ENCODE results near the gene NAT10.

Gene NAT10

DNA sequence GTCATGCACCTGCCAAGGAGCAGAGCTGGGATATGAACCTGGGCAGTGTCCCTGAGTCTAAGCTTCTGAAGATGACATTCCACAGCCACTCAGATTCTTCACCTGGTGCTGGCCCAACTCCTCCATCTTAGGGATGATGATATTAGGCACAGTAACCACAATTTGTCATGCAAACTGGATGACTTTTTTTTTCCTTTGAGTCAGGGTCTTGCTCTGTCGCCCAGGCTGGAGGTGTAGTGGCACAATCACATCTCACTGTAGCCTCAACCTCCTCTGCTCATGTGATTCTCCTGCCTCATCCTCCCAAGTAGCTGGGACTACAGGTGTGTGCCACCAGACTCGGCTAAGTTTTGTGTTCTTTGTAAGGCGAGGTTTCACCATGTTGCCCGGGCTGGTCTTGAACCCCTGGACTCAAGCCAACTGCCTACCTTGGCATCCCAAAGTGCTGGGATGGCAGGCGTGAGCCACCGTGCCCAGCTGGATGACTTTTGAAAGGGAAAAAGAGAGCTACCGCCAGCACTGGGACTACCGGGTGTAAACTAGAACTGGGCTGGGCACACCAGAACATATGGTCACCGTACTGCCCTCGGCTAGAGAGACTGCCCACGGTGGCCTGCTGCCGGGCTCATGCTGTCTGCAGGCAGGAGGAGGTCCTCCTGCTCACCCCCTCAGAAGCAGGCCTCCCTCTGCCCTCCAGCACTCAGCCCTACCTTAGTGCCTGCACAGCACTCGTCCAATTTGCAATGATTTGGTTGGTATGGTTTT, 77.7 kb downstream of the NAT10 start:
- TF ChIP-seq REST (IDR thresholded peaks at IDR 0.05; ENCODE audit: insufficient read depth in 1 of 2, low read depth in 2 of 2, low read length in 2 of 2): no peak

- no peak for TF ChIP-seq FOXP2 (optimal IDR thresholded peaks at IDR 0.05; ENCODE audit: borderline replicate concordance, extremely low read depth, extremely low read length, insufficient read depth)
- TF ChIP-seq TAF1 (IDR thresholded peaks at IDR 0.05; ENCODE audit: borderline replicate concordance, insufficient read depth, low read length): no peak
- no peak for TF ChIP-seq REST (IDR thresholded peaks at IDR 0.05; ENCODE audit: insufficient read depth in 1 of 2, low read depth in 2 of 2, low read length in 2 of 2)
- no peak for TF ChIP-seq POLR2AphosphoS5 (IDR thresholded peaks at IDR 0.05; ENCODE audit: low read depth, low read length)
- TF ChIP-seq SIN3A (IDR thresholded peaks at IDR 0.05; ENCODE audit: borderline replicate concordance, insufficient read depth, low read length): no peak
Measured at GRCh38 chr11:34183848-34184391, 78.5 kb downstream of the NAT10 start.

DNA sequence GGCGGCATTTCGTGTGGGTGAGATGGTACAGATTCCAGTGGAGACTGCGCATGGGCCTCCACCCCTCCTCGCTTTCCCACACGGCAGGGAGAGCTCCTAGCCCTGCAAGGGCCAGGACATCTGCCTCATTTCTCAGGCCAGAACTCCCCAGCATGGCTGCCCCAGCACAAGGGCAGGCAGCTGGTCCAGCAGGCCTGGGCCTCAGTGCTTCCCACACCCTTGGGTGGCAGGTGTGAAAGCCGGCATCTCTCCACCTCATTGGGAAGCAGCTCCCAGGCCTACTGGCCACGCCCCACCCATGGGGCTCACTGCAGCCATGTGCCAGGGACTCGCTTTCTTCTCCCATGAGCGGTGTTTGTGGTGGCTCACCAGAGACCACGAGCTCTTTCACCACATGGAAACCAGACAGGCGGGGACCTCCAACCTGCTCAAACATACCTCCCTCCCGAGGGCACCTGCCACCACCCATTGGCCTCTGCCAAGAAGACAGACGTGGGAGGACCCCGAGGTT, 79.1 kb downstream of the NAT10 start:
- TF ChIP-seq SIN3A (IDR thresholded peaks at IDR 0.05; ENCODE audit: borderline replicate concordance, insufficient read depth, low read length): no peak
- no peak for TF ChIP-seq POLR2AphosphoS5 (IDR thresholded peaks at IDR 0.05; ENCODE audit: low read depth, low read length)
- no peak for TF ChIP-seq TAF1 (IDR thresholded peaks at IDR 0.05; ENCODE audit: borderline replicate concordance, insufficient read depth, low read length)
- TF ChIP-seq FOXP2 (optimal IDR thresholded peaks at IDR 0.05; ENCODE audit: borderline replicate concordance, extremely low read depth, extremely low read length, insufficient read depth): no peak
- TF ChIP-seq REST (IDR thresholded peaks at IDR 0.05; ENCODE audit: insufficient read depth in 1 of 2, low read depth in 2 of 2, low read length in 2 of 2): no peak

- TF ChIP-seq REST (IDR thresholded peaks at IDR 0.05; ENCODE audit: insufficient read depth in 1 of 2, low read depth in 2 of 2, low read length in 2 of 2) (no peak), TAF1 (IDR thresholded peaks at IDR 0.05; ENCODE audit: borderline replicate concordance, insufficient read depth, low read length) (no peak)
Measured at GRCh38 chr11:34185926-34186841, 80.8 kb downstream of the NAT10 start.
